ENCODE data around the gene JAML. TPM values are rescaled to one million over a fixed set of nuclear protein-coding genes. Genes with fewer than 3 reads are reported as not detected.

The JAML gene
- polyA plus RNA-seq, 1 donor, result 3.0 TPM

Other genes starting within 250 kb of the JAML start
- gene IL10RA, start 238.6 kb downstream of the JAML start, polyA plus RNA-seq (ENCODE audit: insufficient read length), result 6.3 TPM
- 0.08 TPM for gene TMPRSS4, start 147.9 kb downstream of the JAML start, polyA plus RNA-seq (ENCODE audit: insufficient read length)
- gene SMIM35, start 138.0 kb downstream of the JAML start, polyA plus RNA-seq (ENCODE audit: insufficient read length), result 0.76 TPM
- 3.7 TPM for gene SCN4B, start 72.2 kb downstream of the JAML start, polyA plus RNA-seq (ENCODE audit: insufficient read length)
- gene SCN2B, start 48.4 kb downstream of the JAML start, polyA plus RNA-seq (ENCODE audit: insufficient read length), result 2.9 TPM
- gene MPZL3, start 27.4 kb upstream of the JAML start, polyA plus RNA-seq (ENCODE audit: insufficient read length), result 0.52 TPM
- gene MPZL2, start 39.3 kb upstream of the JAML start, polyA plus RNA-seq (ENCODE audit: insufficient read length), result 0.90 TPM
- gene CD3E, start 79.7 kb upstream of the JAML start, polyA plus RNA-seq (ENCODE audit: insufficient read length), result 0.50 TPM
- gene CD3D, start 117.7 kb upstream of the JAML start, polyA plus RNA-seq (ENCODE audit: insufficient read length), result not detected
- 0.17 TPM for gene CD3G, start 119.3 kb upstream of the JAML start, polyA plus RNA-seq (ENCODE audit: insufficient read length)
- 22.2 TPM for gene UBE4A, start 134.6 kb upstream of the JAML start, polyA plus RNA-seq (ENCODE audit: insufficient read length)
- 324 TPM for gene ATP5MG, start 176.6 kb upstream of the JAML start, polyA plus RNA-seq (ENCODE audit: insufficient read length)
- 34.5 TPM for gene KMT2A, start 211.5 kb upstream of the JAML start, polyA plus RNA-seq (ENCODE audit: insufficient read length)

Measured in hindlimb muscle (tissue), 1 donor.